Loucy (cell line): Measurements from ENCODE around the gene ARF6.
"Not testable (repeated sequence)": the region's sequence is repeated elsewhere in the genome, so short reads cannot be mapped to it uniquely, and the experiment has no call there.

Experiments
- H2AFZ ChIP-seq: fragments of 200-600 bp; sonication (generic); 2 replicates; pipeline ENCODE4 v1.6.0; 2016; ENCODE audit warnings: antibody characterized with exemption, mild to moderate bottlenecking, low read length, moderate library complexity
- H3F3A ChIP-seq: fragments of 200-600 bp; 2 replicates; pipeline ENCODE4 v1.6.0; 2016; ENCODE audit warnings: antibody characterized with exemption, low read depth, mild to moderate bottlenecking
- H3K27me3 ChIP-seq: fragments of 200-600 bp; sonication (generic); 2 replicates; pipeline ENCODE4 v1.6.1; 2014; ENCODE audit warnings: low read length, mild to moderate bottlenecking; ENCODE audit not compliant: insufficient read depth, poor library complexity, severe bottlenecking
- H3K36me3 ChIP-seq: fragments of 200-600 bp; sonication (generic); 2 replicates; pipeline ENCODE4 v1.6.1; 2016; ENCODE audit warnings: low read length; ENCODE audit not compliant: insufficient read depth
- H3K4me1 ChIP-seq: fragments of 200-600 bp; sonication (generic); 2 replicates; pipeline ENCODE4 v1.5.1; 2014; ENCODE audit warnings: low read length, mild to moderate bottlenecking; ENCODE audit not compliant: insufficient read depth, poor library complexity, severe bottlenecking
- H3K4me2 ChIP-seq: fragments of 200-600 bp; sonication (generic); 2 replicates; pipeline ENCODE4 v1.6.0; 2014; ENCODE audit warnings: antibody characterized with exemption, low read length, low read depth, mild to moderate bottlenecking; ENCODE audit not compliant: poor library complexity, severe bottlenecking
- H3K4me3 ChIP-seq: fragments of 200-600 bp; sonication (generic); 2 replicates; pipeline ENCODE4 v1.5.1; 2014; ENCODE audit warnings: low read length, mild to moderate bottlenecking, mixed read lengths; ENCODE audit not compliant: poor library complexity, severe bottlenecking
- H3K79me2 ChIP-seq: fragments of 200-600 bp; sonication (generic); 2 replicates; pipeline ENCODE4 v1.6.1; 2014; ENCODE audit warnings: low read length; ENCODE audit not compliant: insufficient read depth
- H3K9ac ChIP-seq: fragments of 200-600 bp; sonication (generic); 2 replicates; pipeline ENCODE4 v1.6.0; 2014; ENCODE audit warnings: mild to moderate bottlenecking, low read depth, low read length, moderate library complexity; ENCODE audit not compliant: poor library complexity, severe bottlenecking
- H3K9me2 ChIP-seq: fragments of 200-600 bp; sonication (generic); replicated peaks from 2 replicates; pipeline ENCODE4 v1.6.1; 2016; ENCODE audit warnings: low read depth, low read length, mixed read lengths
- H3K9me3 ChIP-seq: fragments of 200-600 bp; sonication (generic); 2 replicates; pipeline ENCODE4 v1.6.1; 2014; ENCODE audit warnings: mild to moderate bottlenecking, antibody characterized with exemption, low read length, low read depth; ENCODE audit not compliant: insufficient read depth
- H4K20me1 ChIP-seq: fragments of 200-600 bp; sonication (generic); 2 replicates; pipeline ENCODE4 v1.6.0; 2014; ENCODE audit warnings: antibody characterized with exemption, low read length, mild to moderate bottlenecking; ENCODE audit not compliant: insufficient read depth, poor library complexity, severe bottlenecking
- CTCF ChIP-seq: fragments of 200-600 bp; sonication (generic); conservative IDR thresholded peaks from 2 replicates; pipeline ENCODE4 v1.5.1; 2014; ENCODE audit warnings: mild to moderate bottlenecking, antibody characterized with exemption, low read length
- EZH2phosphoT487 ChIP-seq: fragments of 200-600 bp; IDR thresholded peaks from 2 replicates; pipeline ENCODE4 v1.6.1; 2018; ENCODE audit warnings: antibody characterized with exemption, mild to moderate bottlenecking, moderate library complexity, borderline replicate concordance

ARF6 gene

GRCh38 chr14:49933704-49934103, 40.8 kb downstream of the ARF6 start:
- Histone ChIP-seq H3K9ac (no peak overlapping the region), H3K79me2 (no peaks in the 10 kb centered on the region), H3K9me3 (no peaks in the 10 kb centered on the region), H4K20me1 (no peaks in the 10 kb centered on the region), H3K4me2 (no peak overlapping the region), H3K4me1 (no peaks in the 10 kb centered on the region), H3K27me3 (no peaks in the 10 kb centered on the region), H3F3A (no peaks in the 10 kb centered on the region), H3K36me3 (no peaks in the 10 kb centered on the region), H3K9me2 (no peaks in the 10 kb centered on the region), H2AFZ (no peak overlapping the region), H3K4me3 (no peak overlapping the region)
- TF ChIP-seq CTCF: no peak
- TF ChIP-seq EZH2phosphoT487: no peak

GRCh38 chr14:49934646-49935045, 41.8 kb downstream of the ARF6 start:
- Histone ChIP-seq H3K4me2 (no peak overlapping the region), H4K20me1 (no peaks in the 10 kb centered on the region), H3F3A (no peaks in the 10 kb centered on the region), H3K4me3 (no peak overlapping the region), H3K36me3 (no peaks in the 10 kb centered on the region), H3K79me2 (no peaks in the 10 kb centered on the region), H3K9me3 (no peaks in the 10 kb centered on the region), H3K9ac (no peak overlapping the region), H3K4me1 (no peaks in the 10 kb centered on the region), H2AFZ (no peak overlapping the region), H3K9me2 (no peaks in the 10 kb centered on the region), H3K27me3 (no peaks in the 10 kb centered on the region)
- TF ChIP-seq CTCF: no peak
- no peak for TF ChIP-seq EZH2phosphoT487

GRCh38 chr14:49935526-49935925, 42.6 kb downstream of the ARF6 start:
- no peak overlapping the region for H3K9ac ChIP-seq
- H3K9me3 ChIP-seq: no peaks in the 10 kb centered on the region
- no peaks in the 10 kb centered on the region for H3K9me2 ChIP-seq
- 0 out of 2 replicates have a peak, but pooled peaks cover 3% of the 10 kb centered on the region for H3F3A ChIP-seq
- H3K4me1 ChIP-seq: peaks cover 8% of the 10 kb centered on the region
- no peaks in the 10 kb centered on the region for H4K20me1 ChIP-seq
- H3K4me3 ChIP-seq: no peak overlapping the region
- H3K27me3 ChIP-seq: no peaks in the 10 kb centered on the region
- H3K4me2 ChIP-seq: no peak overlapping the region
- no peaks in the 10 kb centered on the region for H3K79me2 ChIP-seq
- no peak for TF ChIP-seq EZH2phosphoT487
- no peak for TF ChIP-seq CTCF
- no peaks in the 10 kb centered on the region for H3K36me3 ChIP-seq
- no peak overlapping the region for H2AFZ ChIP-seq

- not testable (repeated sequence) for H3K36me3 ChIP-seq, H3K79me2 ChIP-seq, H2AFZ ChIP-seq, H3K4me2 ChIP-seq, H3F3A ChIP-seq, H3K4me3 ChIP-seq, H3K9ac ChIP-seq, H3K9me3 ChIP-seq, H4K20me1 ChIP-seq, H3K9me2 ChIP-seq, H3K27me3 ChIP-seq
- H3K4me1 ChIP-seq: peaks cover 14% of the 10 kb centered on the region
These were observed 43.4 kb downstream of the ARF6 start for GRCh38 chr14:49936246-49936645.

- not testable (repeated sequence) for H3K27me3 ChIP-seq, H3F3A ChIP-seq, H2AFZ ChIP-seq, H4K20me1 ChIP-seq, H3K36me3 ChIP-seq, H3K9me2 ChIP-seq, H3K9ac ChIP-seq, H3K4me2 ChIP-seq, H3K9me3 ChIP-seq, H3K4me3 ChIP-seq, H3K79me2 ChIP-seq
- H3K4me1 ChIP-seq: peaks cover 16% of the 10 kb centered on the region
These were observed 44.0 kb downstream of the ARF6 start for GRCh38 chr14:49936882-49937281.
